SK-N-SH treated with all-trans-retinoic acid at 6 μM for 48 hours (cell line): ENCODE measurements around the gene LYRM1.

Experiments
- CREB5 ChIP-seq: fragments of 250-450 bp; sonication (Bioruptor Pico); IDR thresholded peaks from 2 replicates; pipeline ENCODE4 v1.5.1; 2020; ENCODE audit warnings: low read depth, mild to moderate bottlenecking, moderate library complexity
- CSDC2 ChIP-seq: fragments of 250-450 bp; sonication (Bioruptor Pico); IDR thresholded peaks from 2 replicates; pipeline ENCODE4 v1.5.0; 2020; ENCODE audit warnings: mild to moderate bottlenecking, moderate library complexity
- CSRNP3 ChIP-seq: fragments of 250-450 bp; sonication (Bioruptor Pico); IDR thresholded peaks from 2 replicates; pipeline ENCODE4 v1.5.1; 2021; ENCODE audit warnings: mild to moderate bottlenecking, moderate library complexity
- ESRRG ChIP-seq: fragments of 250-450 bp; sonication (Bioruptor Pico); IDR thresholded peaks from 2 replicates; pipeline ENCODE4 v1.6.1; 2021; ENCODE audit warnings: mild to moderate bottlenecking
- ISL1 ChIP-seq: fragments of 250-450 bp; sonication (Bioruptor Pico); IDR thresholded peaks from 2 replicates; pipeline ENCODE4 v2.1.2; 2022; ENCODE audit warnings: mild to moderate bottlenecking, moderate library complexity
- PATZ1 ChIP-seq: fragments of 250-450 bp; sonication (Bioruptor Pico); IDR thresholded peaks from 2 replicates; pipeline ENCODE4 v1.8.0; 2020; ENCODE audit warnings: mild to moderate bottlenecking, moderate library complexity, borderline replicate concordance
- RARB ChIP-seq: fragments of 250-450 bp; sonication (Bioruptor Pico); IDR thresholded peaks from 2 replicates; pipeline ENCODE4 v1.8.0; 2021; ENCODE audit warnings: mild to moderate bottlenecking, moderate library complexity
- TCF4 ChIP-seq: fragments of 250-450 bp; sonication (Bioruptor Pico); IDR thresholded peaks from 2 replicates; pipeline ENCODE4 v1.8.0; 2021; ENCODE audit warnings: mild to moderate bottlenecking, moderate library complexity, borderline replicate concordance
- TOX ChIP-seq: fragments of 250-450 bp; sonication (Bioruptor Pico); IDR thresholded peaks from 2 replicates; pipeline ENCODE4 v1.8.0; 2021; ENCODE audit warnings: mild to moderate bottlenecking, moderate library complexity, borderline replicate concordance
- TSHZ2 ChIP-seq: fragments of 250-450 bp; sonication (Bioruptor Pico); IDR thresholded peaks from 2 replicates; pipeline ENCODE4 v1.5.0; 2020; ENCODE audit warnings: mild to moderate bottlenecking, moderate library complexity
- ZNF70 ChIP-seq: fragments of 450-650 bp; formaldehyde crosslinking; IDR thresholded peaks from 2 replicates; pipeline ENCODE4 v1.5.0; 2020; ENCODE audit warnings: mild to moderate bottlenecking, moderate library complexity
- ZNF8 ChIP-seq: fragments of 450-650 bp; formaldehyde crosslinking; IDR thresholded peaks from 2 replicates; pipeline ENCODE4 v1.5.0; 2020; ENCODE audit warnings: mild to moderate bottlenecking, moderate library complexity

GRCh38 chr16:20868890-20869289, 31.7 kb upstream of the LYRM1 start:
- TF ChIP-seq ESRRG (CRISPR knock-in tag) (no peak), RARB (no peak), TSHZ2 (CRISPR knock-in tag) (no peak), CSDC2 (no peak), CSRNP3 (CRISPR knock-in tag) (no peak), PATZ1 (CRISPR knock-in tag) (no peak), CREB5 (CRISPR knock-in tag) (no peak), ZNF8 (CRISPR knock-in tag) (no peak), ISL1 (CRISPR knock-in tag) (no peak), ZNF70 (CRISPR knock-in tag) (no peak), TOX (CRISPR knock-in tag) (no peak), TCF4 (CRISPR knock-in tag) (no peak)
